B cell (primary cell): Measurements from ENCODE around the gene UTS2R. TPM values are rescaled to one million over a fixed set of nuclear protein-coding genes. Genes with fewer than 3 reads are reported as not detected.

Source experiments
- ATAC-seq: fragments of 200-7000 bp; cut with Tn5 transposase; one replicate; pipeline ENCODE4 v1.10.0; 2021; ENCODE audit warnings: low read depth, mild to moderate bottlenecking, moderate number of reproducible peaks, moderate library complexity
- CTCF ChIA-PET: fragments of 350-600 bp; sonication (Branson Sonifier 250); formaldehyde crosslinking; loops from one replicate; lab custom pipeline; 2021; ENCODE audit warnings: antibody characterized with exemption, inconsistent platforms; lab: Charles Lee
- POLR2A ChIA-PET: fragments of 350-600 bp; sonication (Branson Sonifier 250); formaldehyde crosslinking; loops from one replicate; lab custom pipeline; 2021; ENCODE audit warnings: antibody characterized with exemption; lab: Charles Lee
- DNase-seq: peaks from one replicate; pipeline ENCODE4 v3.0.0; 2013
- H2AFZ ChIP-seq: 2 replicates; pipeline ENCODE4 v1.6.1; 2012; ENCODE audit warnings: mild to moderate bottlenecking, low read depth, low read length; ENCODE audit not compliant: insufficient read depth, poor library complexity, severe bottlenecking
- H3K27ac ChIP-seq, 2 donors: 1 replicate in 1 of 2; 2 replicates in 1 of 2; pipeline ENCODE4 v1.5.1; 2012 to 2013; ENCODE audit warnings: low read length in 2 of 2, mild to moderate bottlenecking in 2 of 2, moderate library complexity in 1 of 2
- H3K27me3 ChIP-seq, 4 experiments: fragments of 200-600 bp in 1 of 4; sonication (generic) in 1 of 4; replicated peaks in 1 of 4; 1 replicate in 2 of 4; 2 replicates in 2 of 4; pipeline versions ENCODE4 v1.6.1 to v1.7.0; 2013 to 2016; ENCODE audit warnings: low read length in 3 of 4, mild to moderate bottlenecking in 2 of 4, mixed read lengths in 1 of 4, moderate library complexity in 1 of 4; ENCODE audit not compliant: insufficient read depth in 4 of 4, control insufficient read depth in 3 of 4; ENCODE audit errors: control extremely low read depth in 1 of 4
- H3K36me3 ChIP-seq, 2 experiments: replicated peaks in 1 of 2; 1 replicate in 1 of 2; 2 replicates in 1 of 2; pipeline versions ENCODE4 v1.6.1 to v1.7.1; 2013; ENCODE audit warnings: low read length in 1 of 2; ENCODE audit not compliant: insufficient read depth in 2 of 2, control insufficient read depth in 1 of 2; ENCODE audit errors: control extremely low read depth in 1 of 2, extremely low read depth in 1 of 2
- H3K4me1 ChIP-seq, 2 donors: fragments of 200-600 bp in 1 of 2; sonication (generic) in 1 of 2; 1 replicate in 1 of 2; 2 replicates in 1 of 2; pipeline versions ENCODE4 v1.5.1 to v1.6.1; 2013 to 2017; ENCODE audit warnings: low read length in 2 of 2; ENCODE audit not compliant: control insufficient read depth in 2 of 2, insufficient read depth in 2 of 2
- H3K4me2 ChIP-seq: replicated peaks from 2 replicates; pipeline ENCODE3; 2012; ENCODE audit warnings: mild to moderate bottlenecking, low read depth, low read length; ENCODE audit not compliant: poor library complexity, severe bottlenecking
- H3K4me3 ChIP-seq, 5 experiments: fragments of 200-600 bp in 1 of 5; sonication (generic) in 1 of 5; 1 replicate in 3 of 5; 2 replicates in 2 of 5; pipeline versions ENCODE4 v1.5.1 to v1.7.0; 2011 to 2016; ENCODE audit warnings: low read length in 4 of 5, mild to moderate bottlenecking in 4 of 5, low read depth in 2 of 5, control low read depth in 1 of 5, moderate library complexity in 1 of 5; ENCODE audit not compliant: insufficient read depth in 1 of 5; ENCODE audit errors: control extremely low read depth in 1 of 5, extremely low read depth in 1 of 5
- H3K79me2 ChIP-seq: fragments of 200-600 bp; sonication (generic); one replicate; pipeline ENCODE4 v1.6.0; 2016; ENCODE audit warnings: low read length; ENCODE audit not compliant: control insufficient read depth, insufficient read depth
- H3K9ac ChIP-seq: fragments of 200-600 bp; sonication (generic); 2 replicates; pipeline ENCODE4 v1.6.1; 2017; ENCODE audit warnings: mild to moderate bottlenecking, low read length, moderate library complexity
- H3K9me3 ChIP-seq, 3 donors: one replicate each; pipeline versions ENCODE4 v1.6.1 to v1.7.1; 2013; ENCODE audit warnings: low read length in 2 of 3; ENCODE audit not compliant: control insufficient read depth in 2 of 3, insufficient read depth in 1 of 3; ENCODE audit errors: control extremely low read depth in 1 of 3
- H4K20me1 ChIP-seq: 2 replicates; pipeline ENCODE4 v1.6.0; 2012; ENCODE audit warnings: mild to moderate bottlenecking, low read length; ENCODE audit not compliant: insufficient read depth, control insufficient read depth, poor library complexity, severe bottlenecking
- H3K27ac Mint-ChIP-seq: one replicate; pipeline ENCODE4 v1.8.0; 2021; ENCODE audit warnings: mixed read lengths
- H3K27me3 Mint-ChIP-seq: one replicate; pipeline ENCODE4 v1.8.0; 2021; ENCODE audit warnings: mixed read lengths
- H3K4me1 Mint-ChIP-seq: one replicate; pipeline ENCODE4 v1.8.0; 2021; ENCODE audit warnings: mixed read lengths
- H3K4me3 Mint-ChIP-seq: one replicate; pipeline ENCODE4 v1.8.0; 2021; ENCODE audit warnings: mixed read lengths
- H3K9me3 Mint-ChIP-seq: one replicate; pipeline ENCODE4 v1.8.0; 2022; ENCODE audit warnings: mixed read lengths; ENCODE audit not compliant: insufficient read depth
- EZH2 ChIP-seq: IDR thresholded peaks from 2 replicates; pipeline ENCODE4 v1.6.1; 2012; ENCODE audit warnings: borderline replicate concordance, low read depth, mild to moderate bottlenecking, moderate library complexity, low read length; ENCODE audit not compliant: insufficient read depth, poor library complexity, severe bottlenecking
- WGBS: methylation state at CpG from one replicate; pipeline ENCODE4 v1.1.5; 2013; ENCODE audit warnings: missing lambda C conversion rate; ENCODE audit not compliant: insufficient coverage; 5-methylcytosine and 5-hydroxymethylcytosine counted together
- intact Hi-C: fragments of 100-400 bp; cut with micrococcal nuclease; formaldehyde crosslinking; loops from one replicate; pipeline ENCODE4 v1.10.0; 2022
- polyA plus RNA-seq: library from polyadenylated mRNA; depleted of rRNA; stranded (reverse); fragments of >200 nt; gene quantifications from 2 replicates; pipeline ENCODE4 v1.2.3, GENCODE V29; 2012
- total RNA-seq, 2 donors: library from RNA; stranded (reverse); fragments of 120-200 nt in 1 of 2; gene quantifications; 1 replicate in 1 of 2; 2 replicates in 1 of 2; pipeline versions ENCODE4 v1.2.3 to v1.2.4, GENCODE V29; 2013 to 2022
- TF ChIP-seq, protein P1 (sequence below): fragments of 200-600 bp; IDR thresholded peaks from one replicate; pipeline ENCODE4 v1.8.0; 2022; ENCODE audit warnings: antibody characterized with exemption, mild to moderate bottlenecking

The UTS2R gene
- total and polyA plus RNA-seq, 2 donors (not counting 1 experiment from before 2014, with no cell fraction given): 0.86 TPM; not detected in 1

GRCh38 chr17:82385559-82386254 lies 14.1 kb downstream of the UTS2R start:
- TF ChIP-seq, protein P1, sequence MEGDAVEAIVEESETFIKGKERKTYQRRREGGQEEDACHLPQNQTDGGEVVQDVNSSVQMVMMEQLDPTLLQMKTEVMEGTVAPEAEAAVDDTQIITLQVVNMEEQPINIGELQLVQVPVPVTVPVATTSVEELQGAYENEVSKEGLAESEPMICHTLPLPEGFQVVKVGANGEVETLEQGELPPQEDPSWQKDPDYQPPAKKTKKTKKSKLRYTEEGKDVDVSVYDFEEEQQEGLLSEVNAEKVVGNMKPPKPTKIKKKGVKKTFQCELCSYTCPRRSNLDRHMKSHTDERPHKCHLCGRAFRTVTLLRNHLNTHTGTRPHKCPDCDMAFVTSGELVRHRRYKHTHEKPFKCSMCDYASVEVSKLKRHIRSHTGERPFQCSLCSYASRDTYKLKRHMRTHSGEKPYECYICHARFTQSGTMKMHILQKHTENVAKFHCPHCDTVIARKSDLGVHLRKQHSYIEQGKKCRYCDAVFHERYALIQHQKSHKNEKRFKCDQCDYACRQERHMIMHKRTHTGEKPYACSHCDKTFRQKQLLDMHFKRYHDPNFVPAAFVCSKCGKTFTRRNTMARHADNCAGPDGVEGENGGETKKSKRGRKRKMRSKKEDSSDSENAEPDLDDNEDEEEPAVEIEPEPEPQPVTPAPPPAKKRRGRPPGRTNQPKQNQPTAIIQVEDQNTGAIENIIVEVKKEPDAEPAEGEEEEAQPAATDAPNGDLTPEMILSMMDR: no peak
- TF ChIP-seq EZH2: no peak
- Histone ChIP-seq H3K4me1 (no peaks in the 10 kb centered on the region), H3K27ac (no peak overlapping the region), H3K9me3 (no peaks in the 10 kb centered on the region), H3K36me3 (no peaks in the 10 kb centered on the region), H2AFZ (no peak overlapping the region), H3K4me2 (no peak overlapping the region), H3K27me3 (peaks cover 0 to 36% (median 4%) of the 10 kb centered on the region in 4 experiments), H3K9ac (no peak overlapping the region), H3K79me2 (no peaks in the 10 kb centered on the region), H4K20me1 (no peaks in the 10 kb centered on the region), H3K4me3 (no peak overlapping the region)
- Mint-ChIP-seq H3K4me3 (no peak overlapping the region), H3K4me1 (peaks cover 2% of the 10 kb centered on the region), H3K9me3 (no peaks in the 10 kb centered on the region), H3K27me3 (peaks cover 9% of the 10 kb centered on the region), H3K27ac (no peak overlapping the region)
- POLR2A ChIA-PET: no interaction called here
- WGBS: 63% methylated on average over 18 of the region's 26 CpGs
- CTCF ChIA-PET: no interaction called here
- intact Hi-C loops: no loop called here
- DNase-seq (no peak), ATAC-seq (no peak)

DNA sequence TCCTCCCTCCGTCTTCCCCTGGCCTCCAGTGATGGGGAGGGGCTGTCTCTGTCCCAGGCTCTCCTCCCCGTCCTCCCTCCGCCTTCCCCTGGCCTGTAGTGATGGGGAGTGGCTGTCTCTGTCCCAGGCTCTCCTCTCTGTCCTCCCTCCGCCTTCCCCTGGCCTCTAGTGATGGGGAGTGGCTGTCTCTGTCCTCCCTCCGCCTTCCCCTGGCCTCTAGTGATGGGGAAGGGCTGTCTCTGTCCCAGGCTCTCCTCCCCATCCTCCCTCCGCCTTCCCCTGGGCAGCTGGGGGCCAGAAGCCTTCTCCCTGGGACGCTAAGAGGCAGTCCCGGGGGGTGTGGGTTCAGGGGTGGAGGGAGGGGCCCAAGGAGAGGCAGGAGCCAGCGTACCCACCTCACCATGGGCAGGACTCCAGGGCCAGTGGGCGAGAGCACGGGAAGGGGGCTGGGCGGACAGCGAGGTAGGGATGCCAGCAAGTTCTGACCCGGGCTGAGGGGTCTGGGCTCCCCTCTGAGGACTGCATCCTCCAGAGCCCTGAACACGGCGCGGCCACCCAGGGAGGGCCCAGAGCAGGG lies 14.8 kb downstream of the UTS2R start:
- ChIA-PET CTCF (no interaction called here), POLR2A (no interaction called here)
- peaks cover 0 to 36% (median 4%) of the 10 kb centered on the region in 4 experiments for H3K27me3 ChIP-seq
- intact Hi-C loops: no loop called here
- H3K79me2 ChIP-seq: no peaks in the 10 kb centered on the region
- no peaks in the 10 kb centered on the region for H3K4me1 ChIP-seq
- H3K9me3 ChIP-seq: no peaks in the 10 kb centered on the region
- no peak for DNase-seq
- H3K9me3 Mint-ChIP-seq: no peaks in the 10 kb centered on the region
- no peak overlapping the region for H3K27ac Mint-ChIP-seq
- H3K27me3 Mint-ChIP-seq: peaks cover 4% of the 10 kb centered on the region
- H3K4me3 Mint-ChIP-seq: no peak overlapping the region
- ATAC-seq: no peak
- H3K4me2 ChIP-seq: no peak overlapping the region
- no peak overlapping the region for H3K9ac ChIP-seq
- no peak overlapping the region for H3K4me3 ChIP-seq
- no peaks in the 10 kb centered on the region for H4K20me1 ChIP-seq
- peaks cover 2% of the 10 kb centered on the region for H3K4me1 Mint-ChIP-seq
- no peaks in the 10 kb centered on the region for H3K36me3 ChIP-seq
- H3K27ac ChIP-seq: no peak overlapping the region
- no peak overlapping the region for H2AFZ ChIP-seq
- TF ChIP-seq, protein P1: no peak
- TF ChIP-seq EZH2: no peak
- 75% methylated on average over 11 of the region's 17 CpGs for WGBS
